ENCODE data around the gene BCORL1. TPM values are rescaled to one million over a fixed set of nuclear protein-coding genes. Genes with fewer than 3 reads are reported as not detected.

The BCORL1 gene
- total and polyA plus RNA-seq, 2 of the 4 experiments (the other 2 are of a cell fraction): 0.54 to 1.6 TPM

GRCh38 chrX:130094696-130095095, 112.3 kb downstream of the BCORL1 start:
- Histone ChIP-seq H3K4me1 (ENCODE audit: control insufficient read depth, insufficient read depth, low read length) (peaks cover 4% of the 10 kb centered on the region; the same call in 1 of the 2 replicates), H2AK5ac (ENCODE audit: low read depth, low read length) (no peak overlapping the region), H3K9ac (ENCODE audit: low read depth, low read length) (no peak overlapping the region), H2BK120ac (ENCODE audit: low read depth, low read length) (no peak overlapping the region), H3K27me3 (ENCODE audit: control insufficient read depth, insufficient read depth, low read length) (no peaks in the 10 kb centered on the region; the same call in 1 of the 2 replicates), H3K4me2 (ENCODE audit: low read depth, low read length) (no peak overlapping the region), H4K91ac (ENCODE audit: insufficient read depth, low read depth, low read length) (no peak overlapping the region), H4K20me1 (ENCODE audit: insufficient read depth, low read length) (peaks cover 30% of the 10 kb centered on the region), H3K23ac (ENCODE audit: low read depth, low read length) (no peak overlapping the region), H4K5ac (ENCODE audit: low read depth, low read length) (no peak overlapping the region), H2AK9ac (replicated peaks; ENCODE audit: low read depth, low read length, poor library complexity) (peak overlapping the region; percentile 61), H3K18ac (ENCODE audit: low read depth, low read length) (no peak overlapping the region), H3K9me1 (ENCODE audit: insufficient read depth, low read length) (peaks cover 5% of the 10 kb centered on the region), H4K8ac (ENCODE audit: low read depth in 2 of 2, low read length in 2 of 2) (no peak overlapping the region), H3K4ac (ENCODE audit: low read depth, low read length) (no peak overlapping the region), H2BK20ac (ENCODE audit: low read depth, low read length) (no peak overlapping the region), H2BK15ac (ENCODE audit: low read depth, low read length) (no peak overlapping the region), H3K56ac (ENCODE audit: extremely low read depth, insufficient read depth, low read length) (no peak overlapping the region), H3K9me3 (ENCODE audit: control insufficient read depth, insufficient read depth, low read length) (no peaks in the 10 kb centered on the region), H3K14ac (replicated peaks; ENCODE audit: low read depth, low read length) (no peak overlapping the region), H2AFZ (replicated peaks; ENCODE audit: low read length, poor library complexity) (no peak overlapping the region), H3K4me3 (ENCODE audit: insufficient read depth, low read depth, low read length) (no peak overlapping the region), H3K36me3 (ENCODE audit: control insufficient read depth, insufficient read depth, low read length) (no peaks in the 10 kb centered on the region), H3K27ac (ENCODE audit: insufficient read depth, low read length) (no peak overlapping the region), H2BK5ac (ENCODE audit: low read depth, low read length, poor library complexity, severe bottlenecking) (no peak overlapping the region), H3K79me1 (ENCODE audit: low read depth in 1 of 2, low read length in 2 of 2) (peaks cover 4 to 40% of the 10 kb centered on the region in 2 experiments; a peak in 2 of 4 replicates)
- CTCF ChIA-PET: no interaction called here
- BruUV-seq (replicated peaks): no TSS peak
- 83% methylated on average over 2 of the region's 8 CpGs; no CpG with 5 or more reads in 1 of the 2 experiments for WGBS, 2 experiments (ENCODE audit: extremely low coverage in 2 of 2, insufficient read length in 1 of 2)
- TF ChIP-seq SMC3 (IDR thresholded peaks at IDR 0.05; ENCODE audit: low read depth, low read length) (no peak), ELK1 (IDR thresholded peaks at IDR 0.05; ENCODE audit: borderline replicate concordance, low read depth, low read length) (no peak), CHD1 (IDR thresholded peaks at IDR 0.05; ENCODE audit: low read depth, low read length) (no peak), NFE2L2 (IDR thresholded peaks at IDR 0.05; ENCODE audit: low read depth, low read length) (no peak), BHLHE40 (IDR thresholded peaks at IDR 0.05; ENCODE audit: low read depth, low read length) (no peak), USF2 (IDR thresholded peaks at IDR 0.05; ENCODE audit: low read depth, low read length) (no peak), POLR2A (IDR thresholded peaks at IDR 0.05; ENCODE audit: low read depth, low read length) (no peak), RFX5 (IDR thresholded peaks at IDR 0.05; ENCODE audit: low read depth, low read length) (no peak), RCOR1 (IDR thresholded peaks at IDR 0.05; ENCODE audit: insufficient replicate concordance, low read length) (no peak), RAD21 (IDR thresholded peaks at IDR 0.05; ENCODE audit: low read length) (no peak), FOS (IDR thresholded peaks at IDR 0.05; ENCODE audit: low read depth, low read length) (no peak)
- POLR2A ChIA-PET (ENCODE audit: unreplicated experiment): no interaction called here
- in situ Hi-C loops (cut with MboI; ENCODE audit: low sequenced_read_pairs): no loop called here
- dilution Hi-C loops (cut with HindIII; ENCODE audit: low sequenced_read_pairs, unreplicated experiment): no loop called here
- intact Hi-C loops (cut with micrococcal nuclease): no loop called here
- no peak for DNase-seq
- no peak for ATAC-seq (ENCODE audit: low read depth)

Measured in IMR-90 (cell line).